ENCODE data around the gene CLEC19A.
"Not testable (repeated sequence)": the region's sequence is repeated elsewhere in the genome, so short reads cannot be mapped to it uniquely, and the experiment has no call there.

CLEC19A gene

GRCh38 chr16:19287241-19287640 lies 1.7 kb downstream of the CLEC19A start:
- DNase-seq = no peak

- DNase-seq = no peak
Observed at GRCh38 chr16:19288872-19289799, 3.6 kb downstream of the CLEC19A start.

- DNase-seq = no peak
Observed at GRCh38 chr16:19289811-19290485, 4.4 kb downstream of the CLEC19A start.

- DNase-seq = no peak
Observed at GRCh38 chr16:19290860-19291259, 5.3 kb downstream of the CLEC19A start.

GRCh38 chr16:19291475-19291874 lies 5.9 kb downstream of the CLEC19A start:
- no peak for DNase-seq

- no peak for DNase-seq
Observed at GRCh38 chr16:19292186-19292585, 6.7 kb downstream of the CLEC19A start.

GRCh38 chr16:19294156-19294649 lies 8.7 kb downstream of the CLEC19A start:
- no peak for DNase-seq

- no peak for DNase-seq
Observed at GRCh38 chr16:19295393-19295792, 9.9 kb downstream of the CLEC19A start.

GRCh38 chr16:19297454-19297853 lies 11.9 kb downstream of the CLEC19A start:
- no peak for DNase-seq

- no peak for DNase-seq
Observed at GRCh38 chr16:19299565-19299964, 14.0 kb downstream of the CLEC19A start.

GRCh38 chr16:19301931-19302330 lies 16.4 kb downstream of the CLEC19A start:
- DNase-seq = no peak

GRCh38 chr16:19304750-19305149 lies 19.2 kb downstream of the CLEC19A start:
- DNase-seq = no peak

GRCh38 chr16:19305443-19305842 lies 19.9 kb downstream of the CLEC19A start:
- DNase-seq = no peak

- DNase-seq = no peak
Observed at GRCh38 chr16:19307587-19308241, 22.2 kb downstream of the CLEC19A start.

GRCh38 chr16:19308392-19308791 lies 22.9 kb downstream of the CLEC19A start:
- DNase-seq = no peak

- DNase-seq = no peak
Observed at GRCh38 chr16:19309178-19309577, 23.6 kb downstream of the CLEC19A start.

GRCh38 chr16:19314718-19315425 lies 29.3 kb downstream of the CLEC19A start:
- DNase-seq = no peak

- DNase-seq = no peak
Observed at GRCh38 chr16:19315889-19316433, 30.4 kb downstream of the CLEC19A start.

- no peak for DNase-seq
Observed at GRCh38 chr16:19316846-19317245, 31.3 kb downstream of the CLEC19A start.

GRCh38 chr16:19321186-19321585 lies 35.7 kb downstream of the CLEC19A start:
- DNase-seq = not testable (repeated sequence)

GRCh38 chr16:19323596-19323995 lies 38.1 kb downstream of the CLEC19A start:
- no peak for DNase-seq

- no peak for DNase-seq
Observed at GRCh38 chr16:19328364-19328763, 42.8 kb downstream of the CLEC19A start.

Measured in activated T-cell treated with anti-CD3 and anti-CD28 coated beads for 4 hours (primary cell).